NCI-H187 treated with DMSO at 0.1 percent for 48 hours (cell line): ENCODE results near the gene SENP1.

ENCODE experiments used
- DNase-seq: peaks from one replicate; lab custom pipeline; 2025; lab: John Stamatoyannopoulos, UW

The SENP1 gene

GRCh38 chr12:48036818-48037217 lies 69.1 kb downstream of the SENP1 start:
- no peak for DNase-seq

DNA sequence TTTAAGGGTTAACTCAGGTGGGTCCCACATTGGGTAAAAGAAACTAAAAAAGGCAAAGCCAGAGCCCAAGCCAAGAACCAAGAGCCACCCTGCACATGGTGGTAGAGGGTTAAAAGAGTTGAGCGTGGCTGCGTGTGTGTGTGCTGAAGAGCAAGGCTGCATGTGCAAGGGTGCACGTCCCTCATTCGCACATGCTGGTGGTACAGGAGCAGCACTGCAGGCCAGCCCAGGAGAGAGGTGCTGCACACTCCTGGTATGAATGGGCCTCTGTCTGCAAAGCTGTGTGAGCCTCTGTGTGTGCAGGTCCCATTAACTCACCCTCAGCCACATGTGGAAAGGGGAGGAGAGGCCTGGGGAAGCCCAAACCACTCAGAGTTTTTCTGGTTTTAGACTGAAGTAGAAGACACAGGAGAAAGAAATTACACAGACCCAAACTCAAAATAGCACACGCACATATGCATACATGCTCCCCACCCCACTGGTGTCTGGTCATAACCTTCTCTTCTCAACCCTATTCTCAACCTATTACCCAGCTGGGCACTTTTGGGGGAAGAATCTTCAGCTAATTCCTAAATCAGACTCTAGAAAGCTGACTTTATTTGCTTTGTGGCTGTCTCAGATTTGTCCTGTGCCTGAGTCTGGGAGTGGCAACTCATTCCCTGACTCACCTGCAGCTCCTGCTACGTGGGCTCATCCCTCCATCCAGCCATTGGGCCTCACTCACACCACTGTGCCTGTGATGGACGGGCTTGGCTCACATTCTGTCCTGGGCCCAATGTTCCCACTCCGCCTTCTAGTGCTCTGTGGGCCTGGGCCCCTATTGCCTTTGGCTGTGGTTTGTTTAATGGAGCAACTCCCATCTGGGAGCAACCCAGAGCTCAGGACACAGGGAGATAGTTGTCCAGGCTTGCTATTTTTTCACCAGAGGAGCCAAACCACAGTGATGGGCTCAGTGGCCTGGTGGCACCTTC lies 70.8 kb downstream of the SENP1 start:
- DNase-seq: no peak

DNA sequence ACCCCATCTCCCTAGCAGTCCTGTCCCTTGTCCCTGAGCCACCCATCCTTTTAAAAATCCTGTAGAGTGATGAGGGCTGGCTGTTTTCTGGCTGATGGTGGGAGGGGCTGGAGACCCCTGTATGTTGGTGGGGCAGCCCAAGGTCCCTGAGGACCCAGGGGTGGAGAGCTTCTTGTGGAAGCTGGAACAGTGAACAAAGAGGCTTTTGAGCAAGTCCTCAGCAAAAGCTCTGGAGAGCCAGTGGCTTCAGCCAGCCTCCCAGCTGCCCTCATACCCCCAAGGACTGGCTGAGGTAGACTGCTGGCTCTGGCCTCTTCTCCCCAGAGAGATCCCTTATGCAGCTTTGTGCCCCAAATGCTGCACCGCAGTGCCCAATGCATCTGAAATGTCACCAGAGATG lies 72.4 kb downstream of the SENP1 start:
- no peak for DNase-seq

GRCh38 chr12:48032597-48032996 lies 73.3 kb downstream of the SENP1 start:
- no peak for DNase-seq

DNA sequence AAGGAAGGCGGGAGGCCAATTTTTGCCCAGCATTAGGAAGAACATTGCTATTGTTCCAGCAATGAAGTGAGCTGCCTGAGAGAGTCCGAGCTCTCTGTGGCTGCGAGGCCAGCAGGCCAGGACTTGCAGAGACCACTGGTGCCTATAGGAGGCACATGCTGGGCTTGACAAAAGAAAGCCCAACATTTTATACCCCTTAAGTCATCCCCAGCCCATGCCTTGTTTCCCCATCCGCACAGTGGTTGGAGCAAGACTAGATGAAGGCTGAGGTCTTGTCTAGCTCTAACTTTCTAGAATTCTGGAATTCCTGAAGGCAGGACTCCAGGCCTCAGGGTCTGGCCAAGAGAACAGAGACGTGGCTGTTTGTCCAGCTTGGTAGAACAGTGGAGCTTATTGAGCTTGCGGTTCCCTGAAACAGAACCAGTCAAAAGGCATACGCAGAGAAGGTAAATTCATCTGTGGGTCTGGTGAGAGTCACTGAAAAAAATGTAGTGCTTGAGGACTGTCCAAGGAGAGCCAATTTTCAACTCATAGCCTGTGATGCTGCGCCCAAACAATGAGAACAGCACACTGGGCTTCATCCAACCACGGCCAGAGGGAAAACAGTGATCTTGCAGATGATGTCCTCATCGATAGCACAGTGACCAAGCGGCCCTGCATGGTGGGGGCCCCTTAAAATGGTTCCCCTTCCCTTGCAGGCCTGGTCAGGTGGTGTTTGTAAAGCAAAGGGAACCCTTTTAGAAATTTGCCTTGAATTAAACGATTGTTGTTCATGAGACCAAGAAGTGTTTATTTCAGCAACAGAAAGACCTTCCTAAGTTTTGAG lies 74.5 kb downstream of the SENP1 start:
- DNase-seq: no peak

- no peak for DNase-seq
Measured at GRCh38 chr12:48030173-48030650, 75.7 kb downstream of the SENP1 start.

GRCh38 chr12:48029491-48030172 lies 76.2 kb downstream of the SENP1 start:
- no peak for DNase-seq

DNA sequence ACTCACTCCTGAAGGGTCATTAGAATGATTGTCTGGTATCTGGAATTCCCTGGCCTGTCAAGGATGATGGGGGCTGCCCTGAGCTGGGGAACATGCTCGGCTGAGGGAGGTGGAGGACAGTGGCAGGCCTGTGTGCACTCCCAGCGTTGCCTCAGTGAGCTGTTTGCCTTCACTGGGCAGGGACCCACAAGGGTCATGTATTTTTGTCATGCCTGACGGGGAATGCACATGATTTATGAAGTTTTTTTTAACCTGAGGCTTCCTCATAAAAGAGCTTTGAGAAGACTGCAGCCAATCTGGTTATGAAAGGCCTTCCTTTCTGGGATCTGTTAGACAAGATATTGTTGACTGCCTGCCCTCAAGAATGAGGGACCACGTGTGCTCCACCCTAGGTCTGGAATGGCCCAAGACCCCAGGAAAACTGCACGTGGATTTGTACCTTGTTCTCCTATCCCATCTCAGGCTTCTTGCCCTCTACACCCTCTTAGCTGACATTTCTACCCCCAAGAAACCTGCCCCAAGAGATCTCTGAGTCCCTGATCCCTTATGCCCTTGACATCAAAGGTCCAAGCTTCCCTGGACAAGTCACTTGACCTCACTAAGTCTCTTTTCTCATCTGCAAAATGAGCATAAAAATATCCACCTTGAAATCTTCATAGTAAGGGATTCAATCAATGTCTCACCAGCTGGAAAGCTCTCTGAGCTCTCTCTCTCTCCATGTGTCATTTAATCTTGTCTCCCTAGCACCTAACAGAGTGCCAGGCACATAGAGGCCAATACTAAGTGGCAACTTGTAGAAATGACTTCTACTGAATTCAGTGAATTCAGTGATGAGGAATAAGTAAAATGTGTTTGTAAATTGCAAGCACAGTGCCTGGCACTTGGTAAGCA lies 77.1 kb downstream of the SENP1 start:
- no peak for DNase-seq

GRCh38 chr12:48027183-48028002 lies 78.5 kb downstream of the SENP1 start:
- DNase-seq: no peak

DNA sequence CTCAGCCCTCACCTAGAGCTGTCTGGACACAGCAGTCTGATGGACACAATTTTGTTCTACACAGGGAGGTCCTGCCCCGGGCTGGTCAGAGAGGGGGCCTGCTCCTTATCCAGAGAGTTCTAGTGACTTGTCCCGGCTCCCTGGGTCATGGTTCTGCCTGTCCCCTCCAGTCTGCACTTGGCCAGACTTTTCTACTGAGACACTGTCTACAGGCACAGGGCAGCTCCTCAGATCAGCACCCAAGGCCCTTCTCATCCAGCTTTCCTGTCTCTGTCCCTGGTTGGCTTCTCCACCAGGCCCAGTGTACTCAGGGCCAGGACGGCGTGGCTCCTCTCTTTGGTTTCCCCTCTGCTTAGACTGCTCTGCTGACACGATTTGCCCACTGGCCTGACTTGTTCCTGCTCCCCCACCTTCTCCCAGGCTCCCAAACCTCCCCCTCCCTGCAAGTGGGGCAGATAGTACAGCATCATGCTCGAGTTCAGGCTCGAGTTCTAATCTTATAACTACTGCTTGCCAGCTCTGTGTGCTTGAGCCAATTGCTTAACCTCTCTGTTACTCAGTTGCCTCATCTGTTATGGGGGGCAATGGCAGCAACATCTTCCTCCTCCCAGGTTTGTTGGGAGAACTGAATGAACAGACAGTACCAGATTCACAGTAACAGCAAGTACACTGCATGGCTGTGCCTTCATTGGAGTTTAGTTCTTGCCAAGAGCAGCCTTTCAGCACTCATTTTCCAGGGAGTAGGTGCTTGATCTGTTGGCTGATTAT lies 79.6 kb downstream of the SENP1 start:
- no peak for DNase-seq

DNA sequence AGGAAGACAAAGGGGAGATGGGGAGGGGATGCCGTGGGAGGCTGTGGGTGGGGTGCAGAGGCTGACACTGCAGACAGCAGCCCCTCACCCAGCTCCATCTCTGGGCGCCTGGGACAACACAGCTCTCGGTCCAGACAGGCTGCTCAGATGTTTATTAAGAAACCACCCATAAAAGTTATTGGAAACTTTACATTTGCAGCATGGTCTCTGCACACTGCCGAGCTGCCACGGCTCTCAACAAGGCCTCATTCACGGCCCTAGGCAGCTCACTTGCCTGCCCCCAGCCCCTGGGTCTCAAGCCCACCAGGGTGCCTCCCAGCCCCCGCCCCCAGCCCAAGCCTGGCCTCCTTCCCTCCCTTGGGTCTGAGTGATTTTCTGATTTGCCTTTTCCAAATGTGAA lies 80.6 kb downstream of the SENP1 start:
- DNase-seq: no peak

- DNase-seq: no peak
Measured at GRCh38 chr12:48024735-48025134, 81.1 kb downstream of the SENP1 start.

DNA sequence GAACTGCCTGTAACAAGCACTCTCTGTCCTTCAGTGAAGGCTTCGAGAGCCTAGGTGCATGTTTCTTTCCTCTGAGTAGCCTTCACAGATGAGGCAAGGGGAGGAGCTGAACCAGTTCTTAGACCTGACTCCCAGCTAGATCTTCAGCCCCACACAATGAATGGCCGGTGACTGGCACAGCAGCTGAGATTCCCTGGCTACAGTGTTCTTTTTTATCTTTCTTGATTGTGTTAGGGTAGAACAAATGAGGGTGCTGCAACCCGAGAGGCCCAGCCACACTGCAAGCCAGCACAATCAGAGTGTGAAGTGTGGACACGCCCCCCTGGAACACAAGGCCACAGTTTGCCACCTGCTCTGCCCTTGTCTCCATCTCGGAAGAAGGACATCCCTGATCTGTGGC lies 82.5 kb downstream of the SENP1 start:
- DNase-seq: peak; percentile 58

DNA sequence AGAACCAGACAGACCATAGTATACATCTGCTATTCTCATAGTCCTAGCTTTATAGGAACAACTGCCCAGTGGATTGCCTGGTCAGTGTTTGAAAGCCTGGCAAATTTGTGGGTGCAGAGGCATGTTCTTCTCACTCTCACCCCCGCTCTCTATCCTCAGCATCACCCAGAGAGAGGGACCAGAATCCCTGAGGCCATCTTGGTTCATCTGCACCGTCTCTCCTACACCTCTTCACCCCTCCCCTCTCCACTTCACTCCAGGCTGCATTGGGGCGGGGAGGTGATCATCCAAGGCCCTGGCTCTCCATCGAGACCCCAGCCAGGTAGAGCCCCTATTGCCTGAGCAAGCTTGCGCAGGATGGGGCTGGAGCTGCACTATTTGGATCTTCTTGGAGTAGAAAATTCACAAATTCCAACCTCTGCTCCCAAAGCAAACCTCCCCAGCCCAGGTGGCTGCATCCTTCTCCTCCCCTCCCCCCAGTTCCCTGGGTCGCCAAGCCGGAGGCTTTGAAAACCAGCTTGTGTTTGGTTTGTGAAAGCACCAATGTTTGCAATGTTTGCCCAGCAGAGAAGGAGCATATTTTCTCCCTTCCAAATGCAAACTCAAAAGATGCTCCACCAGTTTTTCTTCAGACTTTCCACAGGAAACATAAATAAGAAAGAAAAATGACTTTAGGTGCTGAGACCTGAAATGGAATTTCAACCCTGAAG lies 83.0 kb downstream of the SENP1 start:
- DNase-seq: no peak

DNA sequence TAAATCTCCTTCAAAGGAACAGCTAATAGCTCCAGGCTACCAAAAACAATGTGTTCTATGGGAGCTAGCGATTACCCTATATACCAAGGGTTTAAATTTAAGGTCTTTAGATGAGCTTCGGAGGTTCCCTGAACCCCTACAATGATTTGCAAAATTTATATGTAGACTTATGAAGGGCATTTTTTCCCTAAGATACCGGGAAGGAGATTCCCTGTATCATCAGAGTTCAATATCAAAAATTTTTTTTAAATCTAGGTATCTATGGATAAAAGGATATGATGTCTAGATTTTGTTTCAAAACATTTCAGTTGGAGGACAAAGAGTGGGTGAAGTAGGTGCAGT lies 83.7 kb downstream of the SENP1 start:
- no peak for DNase-seq

GRCh38 chr12:48021485-48022179 lies 84.2 kb downstream of the SENP1 start:
- DNase-seq: peak; percentile 62

DNA sequence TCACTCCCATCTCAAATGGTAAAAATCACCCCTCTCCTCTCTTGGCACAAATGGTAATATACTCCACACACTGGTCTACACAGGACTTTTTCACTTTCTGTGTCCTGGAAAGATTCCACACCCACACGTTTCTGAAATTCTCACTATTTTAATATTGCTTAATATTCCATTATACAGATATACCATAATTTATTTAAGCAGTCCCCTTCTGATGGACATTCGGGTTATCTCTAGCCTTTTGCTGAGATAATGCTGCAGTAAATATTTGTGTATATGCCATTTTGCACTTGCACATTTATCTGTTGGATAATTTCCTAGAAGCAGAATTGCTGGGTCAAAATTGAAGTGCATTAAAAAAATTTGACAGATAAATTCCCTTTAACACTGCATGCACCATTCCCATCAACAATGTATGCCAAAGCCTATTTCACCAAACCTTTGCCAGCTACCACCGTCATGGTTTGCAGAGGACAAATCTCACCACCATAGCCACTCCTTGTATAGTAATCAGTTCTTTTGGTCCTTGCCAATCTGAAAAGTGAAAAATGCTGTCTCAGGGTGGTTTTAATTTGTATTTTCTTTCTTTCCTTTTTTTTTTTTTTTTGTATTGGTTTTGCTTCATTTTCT lies 86.1 kb downstream of the SENP1 start:
- DNase-seq: no peak

DNA sequence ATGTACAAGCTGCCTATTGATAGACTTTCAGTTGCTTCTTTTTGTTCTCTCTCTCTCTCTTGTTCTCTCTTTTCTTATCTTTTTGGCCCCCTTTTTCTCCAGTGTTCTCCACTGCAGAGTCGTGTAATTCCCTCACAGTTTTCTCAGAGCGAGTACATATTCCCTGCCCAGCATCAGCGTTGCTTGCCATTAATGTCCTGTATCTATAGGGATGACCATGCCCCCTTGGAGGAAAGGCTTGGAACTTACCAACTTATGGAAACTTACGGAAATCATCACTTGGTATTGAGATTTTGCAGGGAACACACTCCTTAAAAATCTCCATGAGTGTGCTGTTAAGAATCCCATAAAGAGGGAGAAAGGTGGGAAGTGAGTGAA lies 87.3 kb downstream of the SENP1 start:
- DNase-seq: no peak
